B cell (primary cell): Measurements from ENCODE around the gene CYB5B. TPM values are rescaled to one million over a fixed set of nuclear protein-coding genes. Genes with fewer than 3 reads are reported as not detected.

Experiments
- ATAC-seq: fragments of 200-7000 bp; cut with Tn5 transposase; one replicate; pipeline ENCODE4 v1.10.0; 2021; ENCODE audit warnings: low read depth, mild to moderate bottlenecking, moderate number of reproducible peaks, moderate library complexity
- CTCF ChIA-PET: fragments of 350-600 bp; sonication (Branson Sonifier 250); formaldehyde crosslinking; loops from one replicate; lab custom pipeline; 2021; ENCODE audit warnings: antibody characterized with exemption, inconsistent platforms; lab: Charles Lee
- POLR2A ChIA-PET: fragments of 350-600 bp; sonication (Branson Sonifier 250); formaldehyde crosslinking; loops from one replicate; lab custom pipeline; 2021; ENCODE audit warnings: antibody characterized with exemption; lab: Charles Lee
- DNase-seq: peaks from one replicate; pipeline ENCODE4 v3.0.0; 2013
- H2AFZ ChIP-seq: 2 replicates; pipeline ENCODE4 v1.6.1; 2012; ENCODE audit warnings: mild to moderate bottlenecking, low read depth, low read length; ENCODE audit not compliant: insufficient read depth, poor library complexity, severe bottlenecking
- H3K27ac ChIP-seq, 2 donors: 1 replicate in 1 of 2; 2 replicates in 1 of 2; pipeline ENCODE4 v1.5.1; 2012 to 2013; ENCODE audit warnings: low read length in 2 of 2, mild to moderate bottlenecking in 2 of 2, moderate library complexity in 1 of 2
- H3K27me3 ChIP-seq, 4 experiments: fragments of 200-600 bp in 1 of 4; sonication (generic) in 1 of 4; replicated peaks in 1 of 4; 1 replicate in 2 of 4; 2 replicates in 2 of 4; pipeline versions ENCODE4 v1.6.1 to v1.7.0; 2013 to 2016; ENCODE audit warnings: low read length in 3 of 4, mild to moderate bottlenecking in 2 of 4, mixed read lengths in 1 of 4, moderate library complexity in 1 of 4; ENCODE audit not compliant: insufficient read depth in 4 of 4, control insufficient read depth in 3 of 4; ENCODE audit errors: control extremely low read depth in 1 of 4
- H3K36me3 ChIP-seq, 2 experiments: replicated peaks in 1 of 2; 1 replicate in 1 of 2; 2 replicates in 1 of 2; pipeline versions ENCODE4 v1.6.1 to v1.7.1; 2013; ENCODE audit warnings: low read length in 1 of 2; ENCODE audit not compliant: insufficient read depth in 2 of 2, control insufficient read depth in 1 of 2; ENCODE audit errors: control extremely low read depth in 1 of 2, extremely low read depth in 1 of 2
- H3K4me1 ChIP-seq, 2 donors: fragments of 200-600 bp in 1 of 2; sonication (generic) in 1 of 2; 1 replicate in 1 of 2; 2 replicates in 1 of 2; pipeline versions ENCODE4 v1.5.1 to v1.6.1; 2013 to 2017; ENCODE audit warnings: low read length in 2 of 2; ENCODE audit not compliant: control insufficient read depth in 2 of 2, insufficient read depth in 2 of 2
- H3K4me2 ChIP-seq: replicated peaks from 2 replicates; pipeline ENCODE3; 2012; ENCODE audit warnings: mild to moderate bottlenecking, low read depth, low read length; ENCODE audit not compliant: poor library complexity, severe bottlenecking
- H3K4me3 ChIP-seq, 5 experiments: fragments of 200-600 bp in 1 of 5; sonication (generic) in 1 of 5; 1 replicate in 3 of 5; 2 replicates in 2 of 5; pipeline versions ENCODE4 v1.5.1 to v1.7.0; 2011 to 2016; ENCODE audit warnings: low read length in 4 of 5, mild to moderate bottlenecking in 4 of 5, low read depth in 2 of 5, control low read depth in 1 of 5, moderate library complexity in 1 of 5; ENCODE audit not compliant: insufficient read depth in 1 of 5; ENCODE audit errors: control extremely low read depth in 1 of 5, extremely low read depth in 1 of 5
- H3K79me2 ChIP-seq: fragments of 200-600 bp; sonication (generic); one replicate; pipeline ENCODE4 v1.6.0; 2016; ENCODE audit warnings: low read length; ENCODE audit not compliant: control insufficient read depth, insufficient read depth
- H3K9ac ChIP-seq: fragments of 200-600 bp; sonication (generic); 2 replicates; pipeline ENCODE4 v1.6.1; 2017; ENCODE audit warnings: mild to moderate bottlenecking, low read length, moderate library complexity
- H3K9me3 ChIP-seq, 3 donors: one replicate each; pipeline versions ENCODE4 v1.6.1 to v1.7.1; 2013; ENCODE audit warnings: low read length in 2 of 3; ENCODE audit not compliant: control insufficient read depth in 2 of 3, insufficient read depth in 1 of 3; ENCODE audit errors: control extremely low read depth in 1 of 3
- H4K20me1 ChIP-seq: 2 replicates; pipeline ENCODE4 v1.6.0; 2012; ENCODE audit warnings: mild to moderate bottlenecking, low read length; ENCODE audit not compliant: insufficient read depth, control insufficient read depth, poor library complexity, severe bottlenecking
- H3K27ac Mint-ChIP-seq: one replicate; pipeline ENCODE4 v1.8.0; 2021; ENCODE audit warnings: mixed read lengths
- H3K27me3 Mint-ChIP-seq: one replicate; pipeline ENCODE4 v1.8.0; 2021; ENCODE audit warnings: mixed read lengths
- H3K4me1 Mint-ChIP-seq: one replicate; pipeline ENCODE4 v1.8.0; 2021; ENCODE audit warnings: mixed read lengths
- H3K4me3 Mint-ChIP-seq: one replicate; pipeline ENCODE4 v1.8.0; 2021; ENCODE audit warnings: mixed read lengths
- H3K9me3 Mint-ChIP-seq: one replicate; pipeline ENCODE4 v1.8.0; 2022; ENCODE audit warnings: mixed read lengths; ENCODE audit not compliant: insufficient read depth
- CTCF ChIP-seq: fragments of 200-600 bp; IDR thresholded peaks from one replicate; pipeline ENCODE4 v1.8.0; 2022; ENCODE audit warnings: antibody characterized with exemption, mild to moderate bottlenecking
- EZH2 ChIP-seq: IDR thresholded peaks from 2 replicates; pipeline ENCODE4 v1.6.1; 2012; ENCODE audit warnings: borderline replicate concordance, low read depth, mild to moderate bottlenecking, moderate library complexity, low read length; ENCODE audit not compliant: insufficient read depth, poor library complexity, severe bottlenecking
- WGBS: methylation state at CpG from one replicate; pipeline ENCODE4 v1.1.5; 2013; ENCODE audit warnings: missing lambda C conversion rate; ENCODE audit not compliant: insufficient coverage; 5-methylcytosine and 5-hydroxymethylcytosine counted together
- intact Hi-C: fragments of 100-400 bp; cut with micrococcal nuclease; formaldehyde crosslinking; loops from one replicate; pipeline ENCODE4 v1.10.0; 2022
- polyA plus RNA-seq: library from polyadenylated mRNA; depleted of rRNA; stranded (reverse); fragments of >200 nt; gene quantifications from 2 replicates; pipeline ENCODE4 v1.2.3, GENCODE V29; 2012
- total RNA-seq, 2 donors: library from RNA; stranded (reverse); fragments of 120-200 nt in 1 of 2; gene quantifications; 1 replicate in 1 of 2; 2 replicates in 1 of 2; pipeline versions ENCODE4 v1.2.3 to v1.2.4, GENCODE V29; 2013 to 2022

The CYB5B gene
- total and polyA plus RNA-seq, 2 donors (not counting 1 experiment from before 2014, with no cell fraction given): 21.5 to 64.7 TPM

- no peaks in the 10 kb centered on the region for H3K27me3 Mint-ChIP-seq
- DNase-seq (peak; percentile 42), ATAC-seq (no peak)
- Histone ChIP-seq H3K4me2 (peak overlapping the region; percentile 29), H3K4me3 (no peak overlapping the region), H3K9ac (no peak overlapping the region), H3K79me2 (no peaks in the 10 kb centered on the region), H3K4me1 (peaks cover 23 to 24% of the 10 kb centered on the region in 2 donors), H4K20me1 (no peaks in the 10 kb centered on the region), H2AFZ (peak overlapping the region; percentile 32), H3K9me3 (peaks cover 0 to 3% (median 0%) of the 10 kb centered on the region in 3 donors), H3K27me3 (no peaks in the 10 kb centered on the region), H3K36me3 (peaks cover 1 to 16% of the 10 kb centered on the region in 2 experiments), H3K27ac (peak overlapping the region; percentile 31 to 68)
- ChIA-PET CTCF (interaction anchor here (0.6 to 1.7 kb wide), 3 partner anchors 15 to 186 kb away, joined by 3 read pairs; no protein-coding TSS in a partner anchor), POLR2A (no interaction called here)
- H3K9me3 Mint-ChIP-seq: no peaks in the 10 kb centered on the region
- peaks cover 34% of the 10 kb centered on the region for H3K4me1 Mint-ChIP-seq
- WGBS: 63% methylated on average over 2 of the region's 6 CpGs
- no peak for TF ChIP-seq EZH2
- TF ChIP-seq CTCF: no peak
- H3K4me3 Mint-ChIP-seq: peak overlapping the region; percentile 48
- intact Hi-C loops: no loop called here
- H3K27ac Mint-ChIP-seq: peak overlapping the region; percentile 85
Observed at GRCh38 chr16:69465083-69465721, 40.8 kb downstream of the CYB5B start.

GRCh38 chr16:69465881-69466280 is 41.5 kb downstream of the CYB5B start:
- ATAC-seq: no peak
- H3K27ac ChIP-seq: peak overlapping the region; percentile 31 to 68
- H3K4me2 ChIP-seq: peak overlapping the region; percentile 29
- peaks cover 0 to 6% (median 0%) of the 10 kb centered on the region in 3 donors for H3K9me3 ChIP-seq
- no peaks in the 10 kb centered on the region for H3K79me2 ChIP-seq
- CTCF ChIA-PET: interaction anchor here (0.6 kb wide), 1 partner anchor 185 kb away, joined by 3 read pairs; no protein-coding TSS in a partner anchor
- H3K36me3 ChIP-seq: peaks cover 1 to 16% of the 10 kb centered on the region in 2 experiments
- H3K4me1 ChIP-seq: peaks cover 29 to 31% of the 10 kb centered on the region in 2 donors
- Mint-ChIP-seq H3K4me1 (peaks cover 39% of the 10 kb centered on the region), H3K27me3 (no peaks in the 10 kb centered on the region), H3K9me3 (no peaks in the 10 kb centered on the region), H3K27ac (peak overlapping the region; percentile 85), H3K4me3 (no peak overlapping the region)
- no peaks in the 10 kb centered on the region for H3K27me3 ChIP-seq
- peak; percentile 21 for DNase-seq
- POLR2A ChIA-PET: no interaction called here
- intact Hi-C loops: no loop called here
- WGBS: 0% methylated on average over 2 of the region's 6 CpGs
- TF ChIP-seq EZH2 (no peak), CTCF (no peak)
- H2AFZ ChIP-seq: no peak overlapping the region
- no peaks in the 10 kb centered on the region for H4K20me1 ChIP-seq
- no peak overlapping the region for H3K9ac ChIP-seq
- no peak overlapping the region for H3K4me3 ChIP-seq
